Gastroesophageal sphincter (tissue), 4 donors: Measurements from ENCODE around the gene RAB6B. TPM values are rescaled to one million over a fixed set of nuclear protein-coding genes. Genes with fewer than 3 reads are reported as not detected.

Experiments used
- ATAC-seq: fragments of 150-250 bp; one replicate; pipeline ENCODE4 v1.9.1; 2016; ENCODE audit warnings: mild to moderate bottlenecking, moderate library complexity
- H3K27ac ChIP-seq, 4 donors: fragments of 200-600 bp; sonication (generic) in 3 of 4; 1 replicate in 3 of 4; 2 replicates in 1 of 4; pipeline ENCODE4 v1.5.1; 2016 to 2019
- H3K27me3 ChIP-seq: fragments of 200-600 bp; sonication (generic); one replicate; pipeline ENCODE4 v1.5.1; 2019
- H3K36me3 ChIP-seq, 2 donors: fragments of 200-600 bp; sonication (generic); one replicate each; pipeline ENCODE4 v1.5.1; 2019; ENCODE audit warnings: control low read depth in 1 of 2
- H3K4me1 ChIP-seq, 3 donors: fragments of 200-600 bp; sonication (generic); 1 replicate in 2 of 3; 2 replicates in 1 of 3; pipeline ENCODE4 v1.5.1; 2016 to 2019; ENCODE audit warnings: control low read depth in 2 of 3
- H3K4me3 ChIP-seq, 2 donors: fragments of 200-600 bp; sonication (generic); one replicate each; pipeline ENCODE4 v1.5.1; 2019; ENCODE audit warnings: mild to moderate bottlenecking in 1 of 2, moderate library complexity in 1 of 2
- H3K9me3 ChIP-seq, 3 donors: fragments of 200-600 bp; sonication (generic); one replicate each; pipeline ENCODE4 v1.5.1; 2017 to 2019; ENCODE audit warnings: control low read depth in 2 of 3
- EP300 ChIP-seq: sonication (generic); formaldehyde crosslinking; IDR thresholded peaks from one replicate; pipeline ENCODE4 v1.6.1; 2017; ENCODE audit warnings: antibody characterized with exemption, mild to moderate bottlenecking
- POLR2A ChIP-seq, 2 donors: fragments of 450-650 bp; IDR thresholded peaks; one replicate each; pipeline ENCODE4 v1.6.1; 2017; ENCODE audit warnings: antibody characterized with exemption in 2 of 2, mild to moderate bottlenecking in 2 of 2, moderate library complexity in 1 of 2
- POLR2AphosphoS5 ChIP-seq: sonication (generic); formaldehyde crosslinking; IDR thresholded peaks from one replicate; pipeline ENCODE4 v1.6.1; 2017; ENCODE audit warnings: antibody characterized with exemption
- WGBS, 2 donors: methylation state at CpG; one replicate each; pipeline ENCODE4 v1.1.5; 2018; ENCODE audit warnings: low coverage in 1 of 2; 5-methylcytosine and 5-hydroxymethylcytosine counted together
- total RNA-seq, 4 donors: library from RNA; depleted of rRNA; stranded (reverse); fragments of >200 nt; gene quantifications; one replicate each; pipeline ENCODE4 v1.1.0, GENCODE V29; 2016
- TF ChIP-seq, protein P1 (sequence below), 4 experiments: fragments of 200-600 bp in 2 of 4; fragments of 450-650 bp in 2 of 4; sonication (generic) in 1 of 4; IDR thresholded peaks; one replicate each; pipeline ENCODE4 v1.5.1; 2017 to 2019; ENCODE audit warnings: antibody characterized with exemption in 4 of 4, mild to moderate bottlenecking in 2 of 4, moderate library complexity in 2 of 4

RAB6B gene
- total RNA-seq, 4 donors from 2014 or later = 5.0 to 16.1 (median 8.7) TPM

- Histone ChIP-seq H3K4me1 (peaks cover 0 to 17% (median 0%) of the 10 kb centered on the region in 3 donors), H3K27me3 (no peaks in the 10 kb centered on the region), H3K4me3 (no peak overlapping the region), H3K36me3 (no peaks in the 10 kb centered on the region), H3K9me3 (no peaks in the 10 kb centered on the region), H3K27ac (no peak overlapping the region)
- no peak for ATAC-seq
- 80 to 85% methylated on average over 2 of the region's 4 CpGs for WGBS, 2 donors
- TF ChIP-seq EP300 (no peak), POLR2A (IDR thresholded peaks at IDR 0.05) (no peak), POLR2AphosphoS5 (no peak)
- TF ChIP-seq, protein P1, sequence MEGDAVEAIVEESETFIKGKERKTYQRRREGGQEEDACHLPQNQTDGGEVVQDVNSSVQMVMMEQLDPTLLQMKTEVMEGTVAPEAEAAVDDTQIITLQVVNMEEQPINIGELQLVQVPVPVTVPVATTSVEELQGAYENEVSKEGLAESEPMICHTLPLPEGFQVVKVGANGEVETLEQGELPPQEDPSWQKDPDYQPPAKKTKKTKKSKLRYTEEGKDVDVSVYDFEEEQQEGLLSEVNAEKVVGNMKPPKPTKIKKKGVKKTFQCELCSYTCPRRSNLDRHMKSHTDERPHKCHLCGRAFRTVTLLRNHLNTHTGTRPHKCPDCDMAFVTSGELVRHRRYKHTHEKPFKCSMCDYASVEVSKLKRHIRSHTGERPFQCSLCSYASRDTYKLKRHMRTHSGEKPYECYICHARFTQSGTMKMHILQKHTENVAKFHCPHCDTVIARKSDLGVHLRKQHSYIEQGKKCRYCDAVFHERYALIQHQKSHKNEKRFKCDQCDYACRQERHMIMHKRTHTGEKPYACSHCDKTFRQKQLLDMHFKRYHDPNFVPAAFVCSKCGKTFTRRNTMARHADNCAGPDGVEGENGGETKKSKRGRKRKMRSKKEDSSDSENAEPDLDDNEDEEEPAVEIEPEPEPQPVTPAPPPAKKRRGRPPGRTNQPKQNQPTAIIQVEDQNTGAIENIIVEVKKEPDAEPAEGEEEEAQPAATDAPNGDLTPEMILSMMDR (IDR thresholded peaks at IDR 0.05) = no peak
Observed at GRCh38 chr3:133887074-133887802, 8.4 kb downstream of the RAB6B start.

DNA sequence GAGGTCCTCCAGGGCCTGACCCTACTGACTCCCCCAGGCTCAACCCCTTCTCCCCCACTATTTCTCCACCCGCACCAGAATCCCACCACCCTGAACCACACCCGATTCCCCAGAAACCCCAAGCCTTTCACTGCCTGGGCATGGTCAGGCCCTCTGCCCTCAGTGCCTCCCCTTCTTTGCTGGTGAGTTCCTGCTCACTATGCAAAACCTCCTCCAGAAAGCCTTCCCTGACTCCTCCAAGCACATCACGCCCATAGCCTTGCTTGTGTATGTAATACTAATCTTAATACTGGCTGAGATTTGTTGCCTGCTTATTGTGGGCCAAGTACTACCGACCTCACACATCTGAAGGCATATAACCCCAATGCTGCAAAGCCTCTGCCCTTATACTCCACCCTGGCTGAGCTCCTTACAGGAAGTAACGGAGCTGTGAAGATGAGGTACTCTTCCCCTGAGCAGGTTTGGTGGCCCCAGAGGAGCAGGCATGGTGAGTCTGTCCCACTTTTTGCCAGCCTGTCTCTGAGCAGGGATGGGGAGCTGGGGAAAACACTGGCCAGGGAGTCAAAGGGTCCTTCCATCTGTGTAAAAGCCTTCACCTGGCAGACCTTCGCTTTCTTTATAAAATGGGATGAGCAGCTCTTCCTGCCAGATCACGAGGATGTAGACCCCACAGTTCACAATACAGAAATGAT lies 9.5 kb downstream of the RAB6B start:
- no peaks in the 10 kb centered on the region for H3K9me3 ChIP-seq
- WGBS, 2 donors = 87 to 93% methylated on average over 2 to 5 of the region's 7 CpGs
- H3K4me3 ChIP-seq = no peak overlapping the region
- H3K4me1 ChIP-seq = peaks cover 0 to 17% (median 0%) of the 10 kb centered on the region in 3 donors
- ATAC-seq = no peak
- no peaks in the 10 kb centered on the region for H3K27me3 ChIP-seq
- H3K36me3 ChIP-seq = no peaks in the 10 kb centered on the region
- no peak overlapping the region for H3K27ac ChIP-seq
- TF ChIP-seq, protein P1 (IDR thresholded peaks at IDR 0.05) = no peak
- TF ChIP-seq EP300 (no peak), POLR2A (IDR thresholded peaks at IDR 0.05) (no peak), POLR2AphosphoS5 (no peak)

DNA sequence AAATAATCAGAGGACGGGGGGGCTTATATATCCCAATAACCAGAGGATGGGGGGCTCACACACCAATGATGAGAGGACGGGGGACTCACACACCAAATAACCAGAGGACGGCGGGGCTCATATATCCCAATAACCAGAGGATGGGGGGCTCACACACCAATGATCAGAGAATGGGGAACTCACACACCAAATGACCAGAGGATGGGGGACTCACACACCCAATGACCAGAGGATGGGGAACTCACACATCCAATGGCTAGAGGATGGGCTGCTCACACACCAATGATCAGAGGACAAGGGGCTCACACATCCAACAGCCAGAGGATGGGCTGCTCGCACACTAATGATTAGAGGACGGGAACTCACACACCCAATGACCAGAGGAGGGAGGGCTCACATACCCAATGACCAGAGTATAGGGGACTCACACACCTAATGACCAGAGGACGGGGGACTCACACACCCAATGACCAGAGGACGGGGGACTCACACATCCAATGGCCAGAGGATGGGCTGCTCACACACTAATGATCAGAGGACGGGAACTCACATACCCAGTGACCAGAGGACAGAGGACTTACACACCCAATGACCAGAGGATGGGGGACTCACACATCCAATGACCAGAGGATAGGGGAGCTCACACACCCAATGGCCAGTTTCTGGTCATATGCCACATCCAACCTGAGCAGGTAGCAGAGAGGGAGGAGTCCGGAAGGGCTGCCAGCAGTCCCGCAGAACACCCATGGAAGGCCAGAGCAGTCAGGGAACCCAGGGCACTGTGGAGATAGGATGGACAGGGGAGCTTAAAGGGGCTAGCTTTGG lies 10.6 kb downstream of the RAB6B start:
- no peak overlapping the region for H3K4me3 ChIP-seq
- 40 to 98% methylated on average over 1 to 7 of the region's 11 CpGs for WGBS, 2 donors
- H3K27me3 ChIP-seq = no peaks in the 10 kb centered on the region
- H3K4me1 ChIP-seq = peaks cover 0 to 17% (median 0%) of the 10 kb centered on the region in 3 donors
- no peak for ATAC-seq
- H3K36me3 ChIP-seq = no peaks in the 10 kb centered on the region
- TF ChIP-seq POLR2AphosphoS5 (no peak), EP300 (no peak), POLR2A (IDR thresholded peaks at IDR 0.05) (no peak)
- TF ChIP-seq, protein P1 (IDR thresholded peaks at IDR 0.05) = no peak
- H3K27ac ChIP-seq = no peak overlapping the region
- H3K9me3 ChIP-seq = no peaks in the 10 kb centered on the region

GRCh38 chr3:133884054-133884886 lies 11.4 kb downstream of the RAB6B start:
- H3K27me3 ChIP-seq = no peaks in the 10 kb centered on the region
- H3K4me1 ChIP-seq = peaks cover 0 to 17% (median 0%) of the 10 kb centered on the region in 3 donors
- ATAC-seq = no peak
- 68 to 90% methylated on average over 2 to 3 of the region's 6 CpGs for WGBS, 2 donors
- H3K27ac ChIP-seq = no peak overlapping the region
- no peak overlapping the region for H3K4me3 ChIP-seq
- peaks cover 0 to 4% (median 0%) of the 10 kb centered on the region in 3 donors for H3K9me3 ChIP-seq
- H3K36me3 ChIP-seq = no peaks in the 10 kb centered on the region
- TF ChIP-seq POLR2AphosphoS5 (no peak), POLR2A (IDR thresholded peaks at IDR 0.05) (no peak), EP300 (no peak)
- TF ChIP-seq, protein P1 (IDR thresholded peaks at IDR 0.05) = no peak
